Psoas muscle (tissue), 8 donors: Measurements from ENCODE around the gene FFAR2. TPM values are rescaled to one million over a fixed set of nuclear protein-coding genes. Genes with fewer than 3 reads are reported as not detected.
A peak's percentile ranks its signal among the peaks of the same experiment; 100 is the strongest.

Source experiments
- ATAC-seq, 4 donors: fragments of 200-7000 bp; cut with Tn5 transposase; one replicate each; pipeline ENCODE4 v1.9.1; 2020; ENCODE audit warnings: moderate library complexity in 3 of 4, mild to moderate bottlenecking in 2 of 4
- DNase-seq, 2 donors: peaks; one replicate each; pipeline ENCODE4 v3.0.0-alpha.2; 2020
- H3K27ac ChIP-seq: fragments of 200-600 bp; one replicate; pipeline ENCODE4 v1.8.0; 2022
- H3K27me3 ChIP-seq, 3 donors: fragments of 200-600 bp in 1 of 3; one replicate each; pipeline versions ENCODE4 v1.6.1 to v1.8.0; 2013 to 2022; ENCODE audit warnings: low read length in 2 of 3, mild to moderate bottlenecking in 2 of 3, moderate library complexity in 1 of 3; ENCODE audit not compliant: insufficient read depth in 3 of 3
- H3K36me3 ChIP-seq, 2 donors: fragments of 200-600 bp in 1 of 2; one replicate each; pipeline versions ENCODE4 v1.6.1 to v1.8.0; 2013 to 2022; ENCODE audit warnings: low read depth in 1 of 2, mild to moderate bottlenecking in 1 of 2, moderate library complexity in 1 of 2; ENCODE audit not compliant: insufficient read depth in 1 of 2
- H3K4me1 ChIP-seq: fragments of 200-600 bp; one replicate; pipeline ENCODE4 v1.8.0; 2022
- H3K4me3 ChIP-seq: fragments of 200-600 bp; one replicate; pipeline ENCODE4 v1.8.0; 2022; ENCODE audit warnings: mild to moderate bottlenecking
- H3K9me3 ChIP-seq: fragments of 200-600 bp; one replicate; pipeline ENCODE4 v1.8.0; 2022
- CTCF ChIP-seq: fragments of 200-600 bp; IDR thresholded peaks from one replicate; pipeline ENCODE4 v1.8.0; 2022; ENCODE audit warnings: antibody characterized with exemption
- WGBS, 3 donors: extraction: QIAGEN DNeasy Blood & Tissue Kit; methylation state at CpG; one replicate each; pipeline versions ENCODE4 v1.1.6 to v1.1.7; 2013; 5-methylcytosine and 5-hydroxymethylcytosine counted together
- intact Hi-C, 2 donors: fragments of 100-400 bp; cut with DNase I; formaldehyde crosslinking; loops; one replicate each; pipeline versions ENCODE4 v1.11.0 to v1.14.2; 2022
- polyA plus RNA-seq, 3 donors: library from polyadenylated mRNA; stranded (reverse); fragments of 200-250 nt; gene quantifications; one replicate each; pipeline ENCODE4 v1.2.3, GENCODE V29; 2013
- total RNA-seq, 4 donors: library from RNA; stranded (reverse); fragmentation: NEBNext Ultra II Directional in 2 of 4; extraction: Animal tissue kit (Norgen Biotek cat#: 25700) in 2 of 4; gene quantifications; one replicate each; pipeline versions ENCODE4 v1.2.1 to v1.2.4, GENCODE V29; 2021 to 2023
- donor health status: healthy with polysubstance abuse.
- donor health status: DM: no; HTN: no; CAD: no; lungs with moderate emphysema.
- donor health status: Bipolar disorder and iron deficiency.
- donor health status: healthy.
- donor health status: DM: yes; HTN: yes; CAD: no.
- donor health status: DM: no; HTN: no; CAD: no.
- donor health status: DM: no; HTN: no; CAD: no.
- donor health status: DM: yes; HTN: yes; CAD: no.

FFAR2 gene
- total and polyA plus RNA-seq, 7 donors: 0.07 to 0.47 (median 0.14) TPM; not detected in 1

DNA sequence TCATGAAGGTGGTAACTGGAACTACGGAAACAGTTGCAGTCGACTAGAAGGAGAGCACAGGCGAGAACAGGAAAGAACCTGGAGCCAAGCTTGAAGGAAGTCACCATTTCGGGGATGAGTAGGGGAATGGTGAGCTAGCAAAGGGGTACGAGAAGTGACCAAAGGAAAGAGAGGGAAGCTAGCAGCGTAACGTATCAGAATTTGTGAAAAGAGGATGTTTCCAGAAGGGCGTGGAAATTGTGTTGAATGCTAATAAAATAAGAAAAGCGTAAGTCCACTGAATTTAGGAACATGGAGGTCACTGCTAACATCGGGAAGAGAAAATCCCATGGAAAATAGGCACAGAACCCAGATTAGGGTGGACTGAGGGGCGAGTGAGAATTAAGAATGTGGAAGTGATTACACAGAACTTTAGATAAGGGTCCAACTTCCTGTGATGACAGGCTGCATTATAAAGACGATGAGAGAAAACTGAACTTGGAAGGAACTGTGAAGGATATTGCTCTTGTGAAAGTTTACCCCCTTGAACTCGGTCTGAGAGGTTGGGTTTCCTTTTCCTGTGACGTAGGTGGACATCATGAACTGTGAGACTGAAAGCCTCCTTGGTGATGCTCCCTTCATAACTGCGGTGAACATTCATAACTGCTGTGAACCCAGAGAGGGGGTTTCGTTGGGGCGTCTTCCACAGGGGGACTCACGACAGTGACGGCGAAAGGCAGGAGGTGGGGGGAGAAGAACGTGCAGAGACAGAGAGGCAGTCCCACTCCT is 2.0 kb upstream of the FFAR2 start:
- no peak for TF ChIP-seq CTCF
- no peaks in the 10 kb centered on the region for H3K4me1 ChIP-seq
- peaks cover 0 to 3% (median 0%) of the 10 kb centered on the region in 3 donors for H3K27me3 ChIP-seq
- ATAC-seq (no peak), DNase-seq (no peak)
- intact Hi-C loops: no loop called here
- no peak overlapping the region for H3K4me3 ChIP-seq
- H3K9me3 ChIP-seq: no peaks in the 10 kb centered on the region
- WGBS, 3 donors: 74 to 77% (median 76%) methylated on average over 21 of the region's 21 CpGs
- H3K36me3 ChIP-seq: no peaks in the 10 kb centered on the region
- H3K27ac ChIP-seq: no peak overlapping the region

GRCh38 chr19:35449359-35450043 is 1.4 kb downstream of the FFAR2 start:
- peaks cover 0 to 3% (median 0%) of the 10 kb centered on the region in 3 donors for H3K27me3 ChIP-seq
- intact Hi-C loops: no loop called here
- H3K4me3 ChIP-seq: no peak overlapping the region
- H3K4me1 ChIP-seq: no peaks in the 10 kb centered on the region
- 56 to 64% (median 64%) methylated on average over 27 of the region's 27 CpGs for WGBS, 3 donors
- no peaks in the 10 kb centered on the region for H3K36me3 ChIP-seq
- H3K9me3 ChIP-seq: no peaks in the 10 kb centered on the region
- no peak for TF ChIP-seq CTCF
- ATAC-seq: no peak
- H3K27ac ChIP-seq: no peak overlapping the region
- peak in 1 of 2 donors; percentile 11 for DNase-seq

- ATAC-seq (no peak), DNase-seq (no peak)
- Histone ChIP-seq H3K36me3 (no peaks in the 10 kb centered on the region), H3K4me3 (no peak overlapping the region), H3K27ac (no peak overlapping the region), H3K4me1 (no peaks in the 10 kb centered on the region), H3K9me3 (no peaks in the 10 kb centered on the region), H3K27me3 (peaks cover 0 to 3% (median 0%) of the 10 kb centered on the region in 3 donors)
- 81 to 85% (median 85%) methylated on average over 7 of the region's 7 CpGs for WGBS, 3 donors
- no peak for TF ChIP-seq CTCF
- intact Hi-C loops: no loop called here
Observed at GRCh38 chr19:35451338-35452096, 3.5 kb downstream of the FFAR2 start.

DNA sequence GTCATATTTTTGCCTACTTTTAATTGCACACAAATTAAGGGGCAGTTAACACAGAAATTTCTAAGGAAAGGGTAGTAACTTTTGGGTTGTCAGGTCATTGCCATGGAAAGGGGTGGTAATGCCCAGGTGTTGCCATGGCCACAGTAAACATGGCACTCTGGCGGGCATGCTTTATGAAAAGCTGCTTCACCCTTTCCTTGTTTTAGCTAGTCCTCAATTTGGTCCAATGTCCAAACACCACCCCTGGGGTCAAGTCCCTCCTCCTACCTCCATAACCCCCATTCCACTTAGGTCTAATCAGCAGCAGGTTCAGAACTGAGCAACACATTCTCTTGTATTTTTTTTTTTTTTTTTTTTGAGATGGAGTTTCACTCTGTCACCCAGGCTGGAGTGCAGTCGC is 6.6 kb downstream of the FFAR2 start:
- H3K27ac ChIP-seq: no peak overlapping the region
- H3K4me1 ChIP-seq: peaks cover 5% of the 10 kb centered on the region
- TF ChIP-seq CTCF: no peak
- ATAC-seq: no peak
- no peaks in the 10 kb centered on the region for H3K27me3 ChIP-seq
- no peak for DNase-seq
- no peaks in the 10 kb centered on the region for H3K36me3 ChIP-seq
- H3K9me3 ChIP-seq: no peaks in the 10 kb centered on the region
- intact Hi-C loops: no loop called here
- WGBS, 3 donors: 86 to 89% (median 88%) methylated on average over 2 of the region's 2 CpGs
- no peak overlapping the region for H3K4me3 ChIP-seq
